Measurements from ENCODE around the gene TTLL11.

The TTLL11 gene

GRCh38 chr9:121780177-121781040 lies 312.7 kb downstream of the TTLL11 start:
- DNase-seq (ENCODE audit: low read depth) = no peak
- no peak for TF ChIP-seq CTCF (IDR thresholded peaks at IDR 0.05; ENCODE audit: insufficient read depth, low read depth, low read length, missing control alignments)
- H3K4me3 ChIP-seq (ENCODE audit: low read length) = no peak overlapping the region

GRCh38 chr9:121779381-121780117 lies 313.6 kb downstream of the TTLL11 start:
- TF ChIP-seq CTCF (IDR thresholded peaks at IDR 0.05; ENCODE audit: insufficient read depth, low read depth, low read length, missing control alignments) = no peak
- no peak for DNase-seq (ENCODE audit: low read depth)
- H3K4me3 ChIP-seq (ENCODE audit: low read length) = no peak overlapping the region

- H3K4me3 ChIP-seq (ENCODE audit: low read length) = no peak overlapping the region
- no peak for DNase-seq (ENCODE audit: low read depth)
- TF ChIP-seq CTCF (IDR thresholded peaks at IDR 0.05; ENCODE audit: insufficient read depth, low read depth, low read length, missing control alignments) = no peak
Measured at GRCh38 chr9:121778252-121779225, 314.6 kb downstream of the TTLL11 start.

GRCh38 chr9:121776739-121777637 lies 316.1 kb downstream of the TTLL11 start:
- TF ChIP-seq CTCF (IDR thresholded peaks at IDR 0.05; ENCODE audit: insufficient read depth, low read depth, low read length, missing control alignments) = no peak
- H3K4me3 ChIP-seq (ENCODE audit: low read length) = no peak overlapping the region
- DNase-seq (ENCODE audit: low read depth) = no peak

GRCh38 chr9:121776001-121776738 lies 316.9 kb downstream of the TTLL11 start:
- TF ChIP-seq CTCF (IDR thresholded peaks at IDR 0.05; ENCODE audit: insufficient read depth, low read depth, low read length, missing control alignments) = no peak
- no peak for DNase-seq (ENCODE audit: low read depth)
- no peak overlapping the region for H3K4me3 ChIP-seq (ENCODE audit: low read length)
